ENCODE data around the gene ADCY10.

DNA sequence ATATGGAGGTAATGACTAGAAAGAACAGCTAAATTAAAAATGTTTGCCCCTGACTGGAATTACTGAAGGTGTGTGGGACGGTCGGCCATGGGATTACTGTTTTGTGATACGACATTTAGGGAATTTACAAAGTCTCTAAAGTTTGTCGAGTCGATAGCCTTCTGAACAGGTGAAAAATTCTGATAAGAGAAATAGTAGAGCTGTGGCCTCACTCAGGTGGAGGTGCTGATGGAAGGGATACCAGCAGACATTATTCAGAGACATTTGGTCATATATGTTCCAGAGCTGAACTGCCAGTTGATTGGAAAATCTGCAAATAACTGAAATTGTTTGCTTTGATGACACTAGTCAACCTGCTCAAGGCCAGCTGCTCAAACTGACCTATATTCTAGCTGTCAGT is 71.1 kb downstream of the ADCY10 start:
- no peak for TF ChIP-seq POLR2AphosphoS5 (IDR thresholded peaks at IDR 0.05; ENCODE audit: insufficient read depth, low read depth, low read length)
- no peak for TF ChIP-seq EZH2 (IDR thresholded peaks at IDR 0.05; ENCODE audit: borderline replicate concordance, low read depth, low read length, severe bottlenecking)
- TF ChIP-seq, protein P1, sequence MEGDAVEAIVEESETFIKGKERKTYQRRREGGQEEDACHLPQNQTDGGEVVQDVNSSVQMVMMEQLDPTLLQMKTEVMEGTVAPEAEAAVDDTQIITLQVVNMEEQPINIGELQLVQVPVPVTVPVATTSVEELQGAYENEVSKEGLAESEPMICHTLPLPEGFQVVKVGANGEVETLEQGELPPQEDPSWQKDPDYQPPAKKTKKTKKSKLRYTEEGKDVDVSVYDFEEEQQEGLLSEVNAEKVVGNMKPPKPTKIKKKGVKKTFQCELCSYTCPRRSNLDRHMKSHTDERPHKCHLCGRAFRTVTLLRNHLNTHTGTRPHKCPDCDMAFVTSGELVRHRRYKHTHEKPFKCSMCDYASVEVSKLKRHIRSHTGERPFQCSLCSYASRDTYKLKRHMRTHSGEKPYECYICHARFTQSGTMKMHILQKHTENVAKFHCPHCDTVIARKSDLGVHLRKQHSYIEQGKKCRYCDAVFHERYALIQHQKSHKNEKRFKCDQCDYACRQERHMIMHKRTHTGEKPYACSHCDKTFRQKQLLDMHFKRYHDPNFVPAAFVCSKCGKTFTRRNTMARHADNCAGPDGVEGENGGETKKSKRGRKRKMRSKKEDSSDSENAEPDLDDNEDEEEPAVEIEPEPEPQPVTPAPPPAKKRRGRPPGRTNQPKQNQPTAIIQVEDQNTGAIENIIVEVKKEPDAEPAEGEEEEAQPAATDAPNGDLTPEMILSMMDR (IDR thresholded peaks at IDR 0.05; ENCODE audit: extremely low read depth in 1 of 2, insufficient read depth in 1 of 2, low read depth in 1 of 2, low read length in 2 of 2) = no peak
- TF ChIP-seq POLR2A (IDR thresholded peaks at IDR 0.05; ENCODE audit: low read depth, low read length) = no peak
- TF ChIP-seq JUN (IDR thresholded peaks at IDR 0.05; ENCODE audit: borderline replicate concordance, insufficient read depth, insufficient read length, low read depth) = no peak
